Measurements from ENCODE around the gene CYFIP2. TPM values are rescaled to one million over a fixed set of nuclear protein-coding genes. Genes with fewer than 3 reads are reported as not detected.
"Not testable (repeated sequence)": the region's sequence is repeated elsewhere in the genome, so short reads cannot be mapped to it uniquely, and the experiment has no call there.

CYFIP2 gene
- total RNA-seq, 1 donor = 12.4 TPM

- no peak overlapping the region for H3K4me3 ChIP-seq (ENCODE audit: low read depth, low read length)
- DNase-seq (ENCODE audit: low read depth) = no peak
- TF ChIP-seq, protein P1, sequence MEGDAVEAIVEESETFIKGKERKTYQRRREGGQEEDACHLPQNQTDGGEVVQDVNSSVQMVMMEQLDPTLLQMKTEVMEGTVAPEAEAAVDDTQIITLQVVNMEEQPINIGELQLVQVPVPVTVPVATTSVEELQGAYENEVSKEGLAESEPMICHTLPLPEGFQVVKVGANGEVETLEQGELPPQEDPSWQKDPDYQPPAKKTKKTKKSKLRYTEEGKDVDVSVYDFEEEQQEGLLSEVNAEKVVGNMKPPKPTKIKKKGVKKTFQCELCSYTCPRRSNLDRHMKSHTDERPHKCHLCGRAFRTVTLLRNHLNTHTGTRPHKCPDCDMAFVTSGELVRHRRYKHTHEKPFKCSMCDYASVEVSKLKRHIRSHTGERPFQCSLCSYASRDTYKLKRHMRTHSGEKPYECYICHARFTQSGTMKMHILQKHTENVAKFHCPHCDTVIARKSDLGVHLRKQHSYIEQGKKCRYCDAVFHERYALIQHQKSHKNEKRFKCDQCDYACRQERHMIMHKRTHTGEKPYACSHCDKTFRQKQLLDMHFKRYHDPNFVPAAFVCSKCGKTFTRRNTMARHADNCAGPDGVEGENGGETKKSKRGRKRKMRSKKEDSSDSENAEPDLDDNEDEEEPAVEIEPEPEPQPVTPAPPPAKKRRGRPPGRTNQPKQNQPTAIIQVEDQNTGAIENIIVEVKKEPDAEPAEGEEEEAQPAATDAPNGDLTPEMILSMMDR (IDR thresholded peaks at IDR 0.05; ENCODE audit: insufficient read depth, low read length) = no peak
These were observed 149.9 kb downstream of the CYFIP2 start for GRCh38 chr5:157415838-157416237.

- not testable (repeated sequence) for H3K4me3 ChIP-seq (ENCODE audit: low read depth, low read length); DNase-seq (ENCODE audit: low read depth)
These were observed 153.6 kb downstream of the CYFIP2 start for GRCh38 chr5:157419521-157419920.

- not testable (repeated sequence) for DNase-seq (ENCODE audit: low read depth); H3K4me3 ChIP-seq (ENCODE audit: low read depth, low read length)
These were observed 164.0 kb downstream of the CYFIP2 start for GRCh38 chr5:157429920-157430319.

GRCh38 chr5:157431544-157432200 lies 165.7 kb downstream of the CYFIP2 start:
- TF ChIP-seq, protein P1 (IDR thresholded peaks at IDR 0.05; ENCODE audit: insufficient read depth, low read length) = peak; percentile 48

DNA sequence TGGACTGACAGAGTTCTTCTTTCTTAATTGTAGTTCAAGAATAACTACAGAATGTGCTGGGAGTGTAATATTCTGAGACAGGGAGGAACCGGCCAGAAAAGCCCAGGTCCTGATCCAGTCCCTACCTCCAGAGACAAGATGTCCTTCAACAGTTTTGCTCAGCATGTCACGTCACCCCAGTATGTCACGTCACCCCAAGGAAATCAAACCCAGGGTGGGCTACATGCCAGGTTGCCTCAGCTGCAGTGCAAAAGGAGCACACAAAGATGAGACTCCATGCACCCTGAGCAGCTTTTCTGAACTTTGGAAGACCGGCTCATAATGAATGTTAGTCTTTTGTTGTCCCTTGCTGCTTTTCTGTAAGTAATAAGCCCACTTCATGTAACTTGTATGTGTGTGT lies 168.2 kb downstream of the CYFIP2 start:
- DNase-seq (ENCODE audit: low read depth) = no peak
- no peak overlapping the region for H3K4me3 ChIP-seq (ENCODE audit: low read depth, low read length)
- TF ChIP-seq, protein P1 (IDR thresholded peaks at IDR 0.05; ENCODE audit: insufficient read depth, low read length) = no peak

More at GRCh38 chr5:157431544-157432200, 165.7 kb downstream of the CYFIP2 start:
- peak; percentile 75 for DNase-seq (ENCODE audit: low read depth)
- no peak overlapping the region for H3K4me3 ChIP-seq (ENCODE audit: low read depth, low read length)

GRCh38 chr5:157443041-157443549 lies 177.2 kb downstream of the CYFIP2 start:
- no peak overlapping the region for H3K4me3 ChIP-seq (ENCODE audit: low read depth, low read length)
- TF ChIP-seq, protein P1 (IDR thresholded peaks at IDR 0.05; ENCODE audit: insufficient read depth, low read length) = no peak
- DNase-seq (ENCODE audit: low read depth) = no peak

DNA sequence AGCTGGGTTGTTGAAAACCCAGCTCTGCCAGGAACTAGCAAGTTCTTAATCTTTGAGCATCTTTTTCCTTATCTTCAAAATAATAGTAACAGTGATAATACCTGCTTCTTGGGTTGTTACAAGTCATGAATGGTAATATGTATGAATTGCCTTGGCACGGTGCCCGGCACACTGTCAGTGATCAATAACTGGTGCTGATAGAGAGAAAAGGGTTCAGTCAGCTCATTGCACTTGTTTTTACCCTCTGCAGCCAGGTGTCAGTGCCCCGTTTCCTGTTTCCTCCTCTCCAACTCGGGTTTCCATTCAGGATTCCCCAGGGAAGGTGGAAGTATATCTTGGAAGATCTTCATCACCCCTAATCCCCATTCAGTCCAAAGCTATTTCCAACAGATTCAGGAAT lies 178.3 kb downstream of the CYFIP2 start:
- TF ChIP-seq, protein P1 (IDR thresholded peaks at IDR 0.05; ENCODE audit: insufficient read depth, low read length) = no peak
- DNase-seq (ENCODE audit: low read depth) = no peak
- H3K4me3 ChIP-seq (ENCODE audit: low read depth, low read length) = no peak overlapping the region

Other genes with a start within 250 kb of the CYFIP2 start
- not detected in 2 replicates for gene HAVCR1, start 207.0 kb upstream of the CYFIP2 start, total RNA-seq (ENCODE audit: low replicate concordance)
- gene HAVCR2, start 157.1 kb upstream of the CYFIP2 start, total RNA-seq (ENCODE audit: low replicate concordance) = 0.36 TPM in 1 of 2 replicates, not detected in the other
- gene MED7, start 123.3 kb upstream of the CYFIP2 start, total RNA-seq (ENCODE audit: low replicate concordance) = 11.1 and 15.4 TPM in 2 replicates
- not detected in 2 replicates for gene GARIN3, start 99.9 kb upstream of the CYFIP2 start, total RNA-seq (ENCODE audit: low replicate concordance)
- gene ITK, start 85.3 kb upstream of the CYFIP2 start, total RNA-seq (ENCODE audit: low replicate concordance) = not detected in 2 replicates
- under 0.01 TPM in 1 of 2 replicates, not detected in the other for gene NIPAL4, start 194.1 kb downstream of the CYFIP2 start, total RNA-seq (ENCODE audit: low replicate concordance)